ENCODE results near the gene M6PR.

- TF ChIP-seq, protein P1, sequence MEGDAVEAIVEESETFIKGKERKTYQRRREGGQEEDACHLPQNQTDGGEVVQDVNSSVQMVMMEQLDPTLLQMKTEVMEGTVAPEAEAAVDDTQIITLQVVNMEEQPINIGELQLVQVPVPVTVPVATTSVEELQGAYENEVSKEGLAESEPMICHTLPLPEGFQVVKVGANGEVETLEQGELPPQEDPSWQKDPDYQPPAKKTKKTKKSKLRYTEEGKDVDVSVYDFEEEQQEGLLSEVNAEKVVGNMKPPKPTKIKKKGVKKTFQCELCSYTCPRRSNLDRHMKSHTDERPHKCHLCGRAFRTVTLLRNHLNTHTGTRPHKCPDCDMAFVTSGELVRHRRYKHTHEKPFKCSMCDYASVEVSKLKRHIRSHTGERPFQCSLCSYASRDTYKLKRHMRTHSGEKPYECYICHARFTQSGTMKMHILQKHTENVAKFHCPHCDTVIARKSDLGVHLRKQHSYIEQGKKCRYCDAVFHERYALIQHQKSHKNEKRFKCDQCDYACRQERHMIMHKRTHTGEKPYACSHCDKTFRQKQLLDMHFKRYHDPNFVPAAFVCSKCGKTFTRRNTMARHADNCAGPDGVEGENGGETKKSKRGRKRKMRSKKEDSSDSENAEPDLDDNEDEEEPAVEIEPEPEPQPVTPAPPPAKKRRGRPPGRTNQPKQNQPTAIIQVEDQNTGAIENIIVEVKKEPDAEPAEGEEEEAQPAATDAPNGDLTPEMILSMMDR (IDR thresholded peaks at IDR 0.05) = no peak
- no peak for TF ChIP-seq POLR2A (IDR thresholded peaks at IDR 0.05)
These were observed 44.8 kb downstream of the M6PR start for GRCh38 chr12:8904665-8905064.
